AG04449 (cell line): Measurements from ENCODE around the gene ACTN1.

ENCODE experiments used
- CTCF ChIA-PET: fragments of 350-600 bp; formaldehyde crosslinking; extraction: SDS; loops from one replicate; lab custom pipeline; 2021; ENCODE audit warnings: antibody characterized with exemption; lab: Yijun Ruan, JAX
- POLR2A ChIA-PET: fragments of 400-600, 350-600 bp; formaldehyde crosslinking; extraction: SDS; loops from one replicate; lab custom pipeline; 2020; ENCODE audit warnings: antibody characterized with exemption, inconsistent platforms; lab: Yijun Ruan, JAX
- DNase-seq: peaks from one replicate; pipeline ENCODE4 v3.0.0-alpha.2; 2010; ENCODE audit warnings: low read depth, low spot score
- H3K4me3 ChIP-seq: 2 replicates; pipeline ENCODE4 v1.5.1; 2011; ENCODE audit warnings: low read depth, mild to moderate bottlenecking, control low read depth, low read length
- TF ChIP-seq, protein P1 (sequence below): IDR thresholded peaks from one replicate; pipeline ENCODE4 v1.5.1; 2011; ENCODE audit warnings: mild to moderate bottlenecking, moderate library complexity, low read length, control low read depth, inconsistent platforms; ENCODE audit not compliant: insufficient read depth; ENCODE audit errors: missing control alignments

Gene ACTN1

DNA sequence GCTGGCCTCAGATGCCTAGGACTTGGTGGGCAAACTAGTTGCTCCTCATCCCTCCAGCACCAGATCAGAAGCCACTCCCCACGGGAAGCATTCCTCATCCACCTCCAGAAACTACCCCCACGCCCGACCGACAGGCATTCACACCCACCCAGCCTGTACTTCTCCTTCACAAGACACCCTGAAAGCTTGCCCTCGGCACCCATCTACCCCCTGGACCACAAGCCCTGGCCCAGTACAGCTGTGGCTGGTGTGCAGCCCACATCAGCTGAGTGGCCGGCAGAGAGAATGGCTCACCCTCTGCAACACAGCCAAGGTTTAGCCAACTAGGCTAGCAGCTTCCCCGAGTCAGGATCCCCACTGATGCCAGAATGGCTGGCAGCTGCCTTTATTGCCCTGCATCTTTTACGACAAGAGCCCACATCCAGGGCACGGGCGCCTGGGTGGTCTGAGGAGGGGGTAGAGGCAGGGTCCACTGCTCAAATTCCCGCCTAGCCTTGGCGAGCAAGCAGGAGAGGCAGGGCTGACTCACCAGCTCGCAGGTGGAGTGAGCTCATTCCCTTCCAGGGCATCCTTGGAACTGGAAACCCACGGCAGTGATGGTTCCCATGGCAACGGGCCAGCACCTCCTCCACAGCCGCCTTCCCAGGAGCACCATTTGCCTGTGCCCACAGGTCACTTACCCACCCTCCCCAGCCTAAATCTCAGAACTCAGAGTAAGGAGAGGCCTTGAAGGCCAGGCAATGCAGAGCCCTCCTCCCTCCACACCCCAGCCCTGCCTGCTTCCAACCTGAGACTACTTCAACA, 17.1 kb downstream of the ACTN1 start:
- TF ChIP-seq, protein P1, sequence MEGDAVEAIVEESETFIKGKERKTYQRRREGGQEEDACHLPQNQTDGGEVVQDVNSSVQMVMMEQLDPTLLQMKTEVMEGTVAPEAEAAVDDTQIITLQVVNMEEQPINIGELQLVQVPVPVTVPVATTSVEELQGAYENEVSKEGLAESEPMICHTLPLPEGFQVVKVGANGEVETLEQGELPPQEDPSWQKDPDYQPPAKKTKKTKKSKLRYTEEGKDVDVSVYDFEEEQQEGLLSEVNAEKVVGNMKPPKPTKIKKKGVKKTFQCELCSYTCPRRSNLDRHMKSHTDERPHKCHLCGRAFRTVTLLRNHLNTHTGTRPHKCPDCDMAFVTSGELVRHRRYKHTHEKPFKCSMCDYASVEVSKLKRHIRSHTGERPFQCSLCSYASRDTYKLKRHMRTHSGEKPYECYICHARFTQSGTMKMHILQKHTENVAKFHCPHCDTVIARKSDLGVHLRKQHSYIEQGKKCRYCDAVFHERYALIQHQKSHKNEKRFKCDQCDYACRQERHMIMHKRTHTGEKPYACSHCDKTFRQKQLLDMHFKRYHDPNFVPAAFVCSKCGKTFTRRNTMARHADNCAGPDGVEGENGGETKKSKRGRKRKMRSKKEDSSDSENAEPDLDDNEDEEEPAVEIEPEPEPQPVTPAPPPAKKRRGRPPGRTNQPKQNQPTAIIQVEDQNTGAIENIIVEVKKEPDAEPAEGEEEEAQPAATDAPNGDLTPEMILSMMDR = no peak
- DNase-seq = no peak
- ChIA-PET CTCF (interaction anchor here (0.9 to 1.0 kb wide), 2 partner anchors 132 to 145 kb away, joined by 3 to 4 read pairs; no protein-coding TSS in a partner anchor), POLR2A (interaction anchor here (1.0 to 1.2 kb wide), 4 partner anchors 8 to 17 kb away, joined by 3 read pairs; partner anchors contain the start of gene ACTN1)
- H3K4me3 ChIP-seq = no peak overlapping the region

DNA sequence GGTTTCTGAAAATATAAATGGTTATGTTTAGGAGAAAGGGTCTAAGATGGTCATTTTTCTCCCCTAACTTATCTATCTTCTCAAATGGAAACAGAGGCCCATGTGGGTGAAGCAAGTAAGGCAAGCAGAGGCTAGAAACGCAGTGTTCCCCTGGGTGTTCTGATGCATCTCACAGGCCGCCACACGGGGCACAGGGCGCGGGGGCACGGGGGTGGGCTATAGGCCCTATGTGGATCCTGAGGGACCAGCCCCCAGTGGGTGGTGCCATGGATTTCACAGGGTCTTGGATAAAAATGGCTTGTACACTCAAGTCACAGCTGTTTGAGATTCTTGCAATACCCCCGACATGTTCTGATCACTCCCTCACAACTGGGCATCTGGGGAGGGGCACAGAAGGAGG, 17.7 kb downstream of the ACTN1 start:
- no peak for DNase-seq

DNA sequence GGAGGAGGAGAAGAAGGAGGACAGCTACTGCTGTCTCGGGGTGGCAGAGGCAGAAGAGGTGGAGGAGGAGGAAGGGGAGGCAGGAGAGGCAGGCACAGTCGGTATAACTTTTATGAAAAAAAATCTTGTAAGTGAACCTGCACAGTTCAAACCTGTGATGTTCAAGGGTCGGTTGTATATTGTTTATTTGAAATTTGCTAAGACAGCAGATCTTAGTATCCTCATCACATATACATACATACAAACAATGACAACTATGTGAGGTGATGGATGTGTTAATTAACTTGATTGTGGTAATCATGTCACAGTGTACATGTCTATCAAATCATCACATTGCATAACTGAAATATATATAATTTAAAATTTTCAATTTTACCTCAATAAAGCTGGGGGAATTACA, 19.0 kb downstream of the ACTN1 start:
- CTCF ChIA-PET = interaction anchor here (1.8 to 3.9 kb wide), 4 partner anchors 9 to 148 kb away, joined by 4 to 16 read pairs (median 10); no protein-coding TSS in a partner anchor
- POLR2A ChIA-PET = interaction anchor here (1.6 kb wide), 1 partner anchor 15 kb away, joined by 5 read pairs; no protein-coding TSS in a partner anchor
- H3K4me3 ChIP-seq = no peak overlapping the region
- TF ChIP-seq, protein P1 = no peak
- DNase-seq = no peak

More for the DNA sequence above, 17.7 kb downstream of the ACTN1 start:
- H3K4me3 ChIP-seq = no peak overlapping the region
- ChIA-PET POLR2A (interaction anchor here (1.0 to 1.1 kb wide), 3 partner anchors 9 to 18 kb away, joined by 3 read pairs; partner anchors contain the start of gene ACTN1), CTCF (interaction anchor here (1.0 kb wide), 1 partner anchor 132 kb away, joined by 4 read pairs; no protein-coding TSS in a partner anchor)
- TF ChIP-seq, protein P1 = no peak

DNA sequence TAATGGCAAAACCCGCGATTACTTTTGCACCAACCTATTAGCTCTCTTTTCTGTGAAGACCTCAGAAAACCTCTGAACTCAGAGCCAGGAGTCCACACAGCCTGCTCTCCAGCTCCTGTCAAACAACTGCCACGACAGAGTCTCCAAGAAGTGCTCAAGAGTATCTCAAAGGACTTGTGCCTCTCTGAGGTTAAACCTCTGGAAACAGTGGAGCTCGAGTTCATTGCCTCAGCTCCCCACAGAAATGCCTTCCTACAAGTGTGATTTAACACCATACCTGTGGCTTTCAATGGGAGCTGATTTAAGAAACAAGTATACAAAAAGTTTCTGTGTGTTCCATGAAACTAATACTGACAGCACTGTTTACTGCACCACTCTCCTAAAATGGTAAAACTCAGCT, 20.1 kb downstream of the ACTN1 start:
- no peak for DNase-seq
- no peak overlapping the region for H3K4me3 ChIP-seq
- TF ChIP-seq, protein P1 = no peak
- POLR2A ChIA-PET = interaction anchor here (0.7 to 1.7 kb wide), 8 partner anchors 8 to 117 kb away, joined by 3 to 5 read pairs (median 4); no protein-coding TSS in a partner anchor
- CTCF ChIA-PET = interaction anchor here (0.6 to 3.9 kb wide), 14 partner anchors 10 to 444 kb away, joined by 3 to 16 read pairs (median 4); no protein-coding TSS in a partner anchor

DNA sequence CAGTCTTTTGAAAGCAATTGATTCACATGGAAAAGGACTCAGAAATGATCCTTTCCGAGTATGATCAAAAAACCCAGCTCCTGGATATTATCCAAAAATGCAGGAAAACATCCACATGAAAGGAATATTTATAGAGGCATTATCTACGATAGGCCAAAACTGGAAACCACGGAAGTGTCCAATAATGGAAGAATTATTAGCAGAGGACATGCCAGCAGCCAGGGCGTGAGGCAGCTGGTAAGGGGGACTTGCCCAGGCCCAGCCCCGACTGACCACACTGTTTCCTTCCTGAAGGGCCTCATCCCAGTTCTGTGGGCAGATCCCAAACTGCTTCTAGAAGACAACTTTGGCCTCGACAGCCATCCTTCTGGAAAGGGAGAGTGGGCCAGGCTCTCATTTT, 20.5 kb downstream of the ACTN1 start:
- H3K4me3 ChIP-seq = no peak overlapping the region
- ChIA-PET POLR2A (interaction anchor here (0.7 to 1.7 kb wide), 7 partner anchors 8 to 117 kb away, joined by 3 to 4 read pairs (median 3); no protein-coding TSS in a partner anchor), CTCF (interaction anchor here (0.6 to 3.9 kb wide), 13 partner anchors 9 to 445 kb away, joined by 3 to 16 read pairs (median 5); no protein-coding TSS in a partner anchor)
- DNase-seq = no peak
- TF ChIP-seq, protein P1 = no peak
